Colon (tissue), 2 donors: Measurements from ENCODE around the gene PTPN23.
"Not testable (repeated sequence)": the region's sequence is repeated elsewhere in the genome, so short reads cannot be mapped to it uniquely, and the experiment has no call there.

ENCODE experiments used
- FAIRE-seq: peaks from 2 replicates; lab custom pipeline; 2012; peaks lifted over from hg19 to GRCh38; lab: Jason Lieb, UNC
- donor health status: control.
- donor health status: control.

The PTPN23 gene

DNA sequence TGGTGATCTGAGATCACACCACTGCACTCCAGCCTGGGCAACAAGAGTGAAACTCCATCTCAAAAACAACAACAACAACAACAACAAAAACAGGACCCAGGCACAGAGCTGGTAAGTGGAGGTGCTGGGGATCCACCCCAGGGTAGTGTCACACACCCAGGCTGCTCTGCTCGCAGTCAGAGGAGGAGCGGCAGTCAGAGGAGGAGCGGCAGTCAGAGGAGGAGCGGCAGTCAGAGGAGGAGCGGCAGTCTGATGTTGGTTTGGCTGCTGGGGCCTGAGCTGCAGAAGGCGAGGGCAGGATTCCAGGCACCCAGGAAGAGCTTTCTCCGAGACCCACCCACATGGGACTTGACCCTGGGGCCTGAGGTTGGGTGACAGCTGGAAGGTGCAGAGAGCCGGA lies 10.8 kb upstream of the PTPN23 start:
- not testable (repeated sequence) for FAIRE-seq

DNA sequence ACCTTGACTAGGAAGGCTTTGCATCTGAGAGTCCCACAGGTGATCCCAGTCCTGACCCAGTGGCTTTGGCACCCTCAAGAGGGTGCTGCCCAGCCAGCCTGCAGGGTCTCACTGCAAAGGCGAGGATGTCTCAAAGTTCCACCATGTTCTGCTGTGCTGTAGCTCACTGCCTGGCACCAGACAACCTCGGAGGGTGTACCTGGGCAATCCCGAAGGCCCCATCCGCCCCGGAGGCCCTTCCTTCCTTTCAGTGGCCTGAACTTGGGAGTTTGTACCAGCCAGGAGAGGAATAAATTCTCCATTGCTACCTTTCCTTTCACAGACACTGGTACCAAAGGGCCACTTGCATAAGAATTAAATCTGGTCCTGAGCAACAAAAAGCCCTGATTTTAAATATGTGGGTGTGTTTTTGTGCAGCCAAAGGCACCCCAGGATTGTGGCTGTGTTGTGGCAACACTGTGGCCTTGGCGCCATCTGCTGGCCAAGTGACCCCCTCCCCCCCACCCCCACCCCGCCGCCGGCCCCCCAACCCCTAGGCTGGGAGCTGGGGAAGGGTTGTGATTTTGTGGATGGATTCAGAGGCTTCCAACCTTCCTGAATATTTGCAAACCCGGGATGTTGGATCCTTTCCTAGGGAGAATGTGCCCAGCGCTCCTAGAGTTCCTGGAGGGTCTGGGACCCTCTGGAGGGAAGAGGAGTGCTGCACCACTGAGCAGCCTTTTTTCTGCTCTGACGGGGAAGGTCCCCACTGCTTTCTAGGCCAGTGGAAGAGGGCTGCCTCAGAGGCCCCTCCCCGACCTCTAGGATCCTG lies 9.7 kb upstream of the PTPN23 start:
- FAIRE-seq = no peak

DNA sequence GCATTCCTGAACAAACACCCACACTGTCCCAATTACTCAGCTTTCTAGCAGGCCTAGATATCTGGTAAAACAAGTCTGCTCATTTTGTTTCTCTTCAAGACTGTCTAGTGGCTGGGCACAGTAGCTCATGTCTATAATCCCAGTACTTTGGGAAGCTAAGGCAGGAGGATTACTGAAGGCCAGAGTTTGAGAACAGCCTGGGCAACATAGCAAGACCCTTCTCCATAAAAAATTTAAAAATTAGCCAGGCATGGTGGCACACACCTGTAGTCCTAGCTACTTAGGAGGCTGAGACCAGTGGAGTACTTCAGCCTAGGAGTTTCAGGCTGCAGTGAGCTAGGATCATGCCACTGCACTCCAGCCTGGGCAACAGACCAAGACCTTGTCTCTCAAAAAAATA lies 6.2 kb upstream of the PTPN23 start:
- no peak for FAIRE-seq

DNA sequence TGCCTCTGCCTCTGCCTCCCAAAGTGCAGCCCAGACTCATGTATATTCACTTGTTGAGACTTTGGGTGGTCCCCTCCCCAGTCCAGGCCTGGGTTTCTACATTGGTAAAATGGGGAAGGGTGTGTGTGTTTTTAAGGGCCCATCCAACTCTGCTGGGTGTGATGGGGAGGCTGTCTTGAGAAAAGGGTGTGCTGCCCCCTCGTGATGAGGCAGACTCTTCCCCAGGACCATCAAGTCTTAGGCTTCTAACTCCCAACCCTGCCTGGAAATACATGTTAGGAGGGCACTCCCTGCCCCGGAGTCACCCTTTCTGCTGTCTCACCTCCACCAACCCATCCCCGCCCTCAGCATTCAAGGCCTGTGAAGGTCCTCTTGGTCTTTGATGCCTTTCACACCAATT lies 4.4 kb upstream of the PTPN23 start:
- FAIRE-seq = no peak

DNA sequence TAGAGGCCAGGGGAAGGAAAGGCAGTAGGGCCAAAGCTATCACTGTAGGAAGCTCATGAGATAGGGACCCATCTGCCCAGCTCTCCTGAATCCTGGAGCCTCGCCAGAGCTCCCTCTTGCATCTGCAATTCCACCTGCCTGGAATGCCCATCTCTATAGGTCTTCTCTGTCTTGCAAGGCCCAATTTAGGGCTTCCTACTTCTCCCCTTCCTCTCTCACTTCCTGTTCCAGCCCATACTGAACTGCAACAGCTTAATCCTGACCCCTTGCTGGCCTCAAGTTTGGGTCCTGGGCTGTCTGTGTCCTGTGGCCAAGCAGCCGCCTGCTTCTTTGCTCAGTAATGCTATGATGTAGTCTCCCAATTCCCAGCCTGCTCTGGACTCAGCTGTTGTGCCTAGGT lies 3.6 kb upstream of the PTPN23 start:
- no peak for FAIRE-seq

DNA sequence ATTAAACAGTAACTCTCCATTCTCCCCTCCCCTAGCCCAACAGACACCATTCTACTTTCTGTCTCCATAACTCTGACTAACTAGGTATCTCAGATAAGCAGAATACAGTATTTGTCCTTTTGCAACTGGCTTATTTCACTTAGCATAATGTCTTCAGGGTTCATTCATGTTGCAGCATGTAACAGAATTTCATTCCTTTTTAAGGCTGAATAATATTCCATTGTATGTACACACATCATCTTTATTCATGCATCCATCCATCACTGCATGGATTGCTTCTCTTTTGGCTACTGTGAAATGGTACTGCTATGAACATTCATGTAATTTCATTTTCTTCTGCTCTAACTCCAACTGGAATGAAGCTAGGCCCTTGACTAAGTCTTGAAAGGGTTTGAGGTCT lies 2.0 kb upstream of the PTPN23 start:
- FAIRE-seq = no peak

DNA sequence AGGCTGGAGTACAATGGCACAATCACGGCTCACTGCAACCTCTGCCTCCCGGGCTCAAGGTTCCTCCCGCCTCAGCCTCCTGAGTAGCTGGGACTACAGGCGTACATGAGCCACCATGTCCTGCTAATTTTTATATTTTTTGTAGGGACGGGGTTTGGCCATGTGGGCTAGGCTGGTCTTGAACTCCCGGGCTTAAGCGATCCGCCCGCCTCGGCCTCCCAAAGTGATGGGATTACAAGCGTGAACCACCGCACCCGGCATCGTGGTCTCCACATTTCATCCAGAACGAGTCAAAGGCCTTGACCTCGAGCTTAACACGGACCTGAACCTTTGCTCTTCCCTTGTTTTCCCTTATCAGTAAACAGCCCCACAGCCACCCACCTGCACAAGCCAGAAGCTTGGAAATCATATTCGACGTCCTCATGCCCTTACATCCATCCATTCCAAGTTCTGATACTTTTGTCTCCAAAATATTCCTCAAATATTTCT lies 1.4 kb upstream of the PTPN23 start:
- FAIRE-seq = no peak

DNA sequence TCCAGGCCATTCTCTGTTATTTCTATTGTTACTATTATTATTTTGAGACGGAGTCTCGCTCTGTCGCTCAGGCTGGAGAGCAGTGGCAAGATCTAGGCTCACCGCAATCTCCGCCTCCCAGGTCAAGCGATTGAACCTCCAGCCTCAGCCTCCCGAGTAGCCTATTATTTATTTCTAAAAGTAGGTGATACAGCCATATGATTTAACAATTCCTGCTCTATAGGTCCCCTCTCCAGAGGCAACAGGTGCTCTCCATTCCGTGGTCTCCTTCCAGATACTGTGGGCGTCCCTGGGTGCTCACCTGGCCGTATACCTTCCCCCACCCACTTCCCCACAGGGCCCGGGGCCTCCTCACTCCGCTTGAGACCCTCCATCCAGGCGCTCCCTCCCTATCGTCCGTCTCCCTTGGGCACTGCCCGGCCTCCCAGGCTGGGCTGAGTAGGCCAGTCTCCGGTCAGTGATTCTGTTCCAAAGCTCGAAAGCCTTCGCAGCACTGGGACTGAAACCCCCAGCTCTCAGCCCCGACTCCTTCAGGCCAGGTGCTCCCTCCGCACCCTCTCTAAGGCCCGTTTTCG lies 708 bp upstream of the PTPN23 start:
- no peak for FAIRE-seq

DNA sequence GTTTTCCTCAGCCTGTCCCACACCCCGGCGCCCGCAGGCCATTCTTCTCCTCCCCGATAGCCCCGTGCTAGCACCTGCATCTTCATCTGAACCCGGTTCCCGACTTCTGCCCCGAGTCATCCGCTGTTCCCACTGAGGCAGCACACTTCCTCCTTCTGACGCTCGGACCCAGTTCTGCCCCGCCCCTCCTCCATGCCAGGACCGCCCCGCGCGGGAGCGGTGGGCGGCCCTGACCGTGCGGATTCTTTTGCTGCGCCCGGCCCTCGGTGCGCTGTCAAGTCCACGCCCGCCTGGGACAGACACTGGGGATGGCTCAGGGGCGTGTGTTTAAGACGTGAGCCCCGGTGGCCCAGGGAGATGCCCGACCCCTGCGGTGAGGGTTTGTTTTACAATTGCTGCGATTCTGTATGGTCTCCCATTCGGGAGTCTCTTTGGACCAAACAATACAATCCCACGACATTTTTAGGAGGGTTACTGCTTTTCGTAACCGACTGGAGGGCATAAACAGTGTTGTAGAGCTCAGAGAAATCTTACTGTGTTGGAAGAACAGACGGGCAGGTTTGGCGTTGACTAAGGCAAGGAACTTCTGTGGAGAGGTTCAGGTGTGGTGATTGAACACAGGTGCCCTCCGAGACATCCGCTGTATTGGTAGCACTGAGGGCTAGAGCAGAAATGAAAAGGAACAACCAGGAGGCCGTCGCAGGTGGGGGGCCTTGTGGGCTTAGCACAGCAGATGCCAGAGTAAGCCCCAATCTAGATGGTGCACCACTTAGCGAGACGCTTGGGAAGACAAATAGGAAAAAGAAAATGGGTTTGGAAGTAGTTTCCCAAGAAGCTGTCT lies 716 bp downstream of the PTPN23 start:
- FAIRE-seq = no peak

DNA sequence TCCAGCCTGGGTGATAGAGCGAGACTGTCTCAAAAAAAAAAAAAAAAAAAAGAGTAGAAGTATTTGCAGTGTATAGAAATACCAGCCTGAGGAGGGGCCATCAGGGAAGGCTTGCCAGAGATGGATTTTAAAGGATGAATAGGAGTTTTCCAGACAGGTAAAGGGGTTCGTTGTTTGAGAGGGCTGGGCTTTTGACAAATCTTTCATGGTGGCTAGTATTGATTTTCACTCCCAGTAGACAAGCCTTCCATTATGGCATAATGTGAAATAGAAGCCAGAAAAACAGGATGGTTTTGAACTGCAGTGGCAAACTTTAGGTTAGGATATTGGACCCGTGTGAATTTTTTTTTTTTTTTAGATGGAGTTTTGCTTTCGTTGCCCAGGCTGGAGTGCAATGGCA lies 3.6 kb downstream of the PTPN23 start:
- no peak for FAIRE-seq

DNA sequence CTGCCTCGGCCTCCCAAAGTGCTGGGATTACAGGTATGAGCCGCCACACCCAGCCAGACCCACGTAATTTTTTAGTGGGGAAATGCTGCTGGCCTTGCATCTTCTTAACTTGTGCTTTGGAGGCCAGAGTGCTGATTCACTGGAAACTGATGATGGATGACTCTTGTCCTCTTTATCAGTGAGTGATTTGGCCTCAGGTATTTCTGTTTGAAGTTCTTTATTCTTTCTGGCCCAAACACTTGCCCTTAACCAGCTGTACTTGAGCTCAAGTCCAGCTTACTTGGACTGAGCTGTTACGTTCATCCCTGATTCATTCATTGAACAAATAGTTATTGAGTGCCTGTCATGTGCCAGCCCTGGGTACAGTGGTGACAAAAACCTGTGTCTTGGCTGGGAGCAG lies 4.2 kb downstream of the PTPN23 start:
- no peak for FAIRE-seq

DNA sequence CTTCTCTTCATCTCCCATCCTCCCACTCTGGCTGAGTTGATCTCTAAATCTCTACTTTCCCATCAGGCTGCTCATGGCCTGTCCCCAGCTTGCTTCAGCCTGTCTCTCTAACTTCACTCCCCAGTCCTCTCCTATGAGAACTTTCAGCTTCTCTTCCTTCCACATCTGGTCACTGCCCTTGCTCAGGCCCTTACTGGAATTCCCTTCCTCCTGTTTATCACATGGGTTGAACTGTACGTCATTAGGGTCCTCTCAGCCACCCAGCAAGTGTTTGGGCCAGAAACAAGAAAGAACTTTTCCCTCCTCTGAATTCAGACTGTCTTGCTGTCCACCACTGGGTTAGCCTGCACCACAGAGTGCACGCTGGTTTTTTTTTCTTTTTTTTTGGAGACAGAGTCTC lies 5.0 kb downstream of the PTPN23 start:
- no peak for FAIRE-seq

DNA sequence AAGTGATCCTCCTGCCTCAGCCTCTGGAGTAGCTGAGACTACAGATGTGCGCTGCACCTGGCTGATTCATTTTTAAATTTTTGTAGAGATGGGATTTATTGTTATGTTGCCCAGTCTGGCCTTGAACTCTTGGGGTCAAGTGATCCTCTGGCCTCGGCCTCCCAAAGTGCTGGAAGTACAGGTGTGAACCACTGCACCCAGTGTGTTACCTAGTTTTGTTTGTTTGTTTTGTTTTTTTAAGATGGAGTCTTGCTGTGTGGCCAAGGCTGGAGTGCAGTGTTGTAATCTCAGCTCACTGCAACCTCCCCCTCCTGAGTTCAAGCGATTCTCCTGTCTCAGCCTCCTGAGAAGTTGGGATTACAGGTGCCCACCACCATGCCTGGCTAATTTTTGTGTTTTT lies 12.1 kb downstream of the PTPN23 start:
- no peak for FAIRE-seq

DNA sequence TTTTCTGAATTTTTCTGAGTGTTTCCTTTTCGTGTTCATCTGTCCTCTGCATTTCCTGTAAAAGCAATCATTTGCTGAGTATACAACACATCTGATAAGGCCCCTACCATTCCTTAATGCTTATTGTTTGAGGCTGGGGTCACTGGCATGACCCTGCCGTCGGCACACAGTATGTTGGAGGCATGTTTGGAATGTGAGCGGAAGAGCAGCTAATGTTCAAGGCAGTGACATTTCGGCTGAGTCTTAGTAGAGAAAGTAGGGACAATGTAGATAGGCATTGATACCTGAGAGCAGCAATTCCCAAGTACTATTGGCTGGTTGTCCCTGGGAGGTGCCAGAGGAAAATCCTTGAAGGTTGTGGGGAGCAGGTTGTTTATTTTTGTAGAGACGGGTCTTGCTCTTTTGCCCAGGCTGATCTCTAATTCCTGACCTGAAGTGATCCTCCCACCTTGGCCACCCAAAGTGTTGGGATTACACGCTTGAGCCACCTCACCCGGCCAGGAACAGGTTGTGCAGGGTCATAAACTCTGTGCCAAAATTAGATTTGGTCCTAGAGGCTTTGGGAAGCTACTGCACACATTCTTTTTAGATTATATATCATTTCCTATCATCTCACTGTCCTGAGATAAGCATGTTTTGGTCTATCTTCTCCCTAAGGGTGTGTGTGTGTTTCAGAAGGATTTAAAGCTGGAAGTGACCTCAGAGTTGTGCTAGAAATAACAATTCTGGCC lies 13.5 kb downstream of the PTPN23 start:
- FAIRE-seq = no peak

DNA sequence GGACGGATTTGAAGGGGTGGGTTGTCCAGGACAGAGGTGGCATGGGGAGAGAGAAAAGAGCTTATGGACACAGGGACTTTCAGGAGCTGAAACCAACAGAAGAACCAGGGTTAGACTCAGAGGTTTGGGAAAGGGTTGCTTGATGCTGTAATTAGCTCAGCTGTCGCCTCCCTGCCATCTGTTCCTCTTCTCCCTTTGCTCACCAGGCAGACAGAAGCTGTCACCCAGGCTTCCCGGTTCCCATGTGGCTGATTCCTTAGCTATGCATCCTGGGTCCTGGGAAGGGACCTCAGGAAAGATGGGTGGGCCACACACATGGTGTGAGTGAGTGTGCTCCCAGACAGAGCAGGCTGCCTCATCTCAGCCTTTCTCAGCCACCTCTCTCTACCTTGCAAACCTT lies 14.1 kb downstream of the PTPN23 start:
- no peak for FAIRE-seq

DNA sequence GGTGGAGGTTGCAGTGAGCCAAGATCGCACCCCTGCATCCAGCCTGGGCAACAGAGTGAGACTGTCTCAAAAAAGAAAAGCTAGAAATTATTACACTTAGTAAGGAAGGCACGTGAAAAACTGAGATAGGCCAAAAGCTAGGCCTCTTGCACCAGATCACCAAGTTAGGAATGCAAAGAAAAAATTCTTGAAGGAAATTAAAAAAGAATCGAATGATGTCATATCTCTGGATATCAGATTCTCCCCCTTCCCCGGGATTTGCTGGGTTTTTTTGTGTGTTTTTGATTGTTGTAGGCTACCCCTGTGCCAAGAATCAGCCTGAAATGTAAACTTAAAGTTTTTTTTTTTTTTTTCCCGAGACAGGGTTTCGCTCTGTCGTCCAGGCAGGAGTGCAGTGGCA lies 17.4 kb downstream of the PTPN23 start:
- FAIRE-seq = no peak

DNA sequence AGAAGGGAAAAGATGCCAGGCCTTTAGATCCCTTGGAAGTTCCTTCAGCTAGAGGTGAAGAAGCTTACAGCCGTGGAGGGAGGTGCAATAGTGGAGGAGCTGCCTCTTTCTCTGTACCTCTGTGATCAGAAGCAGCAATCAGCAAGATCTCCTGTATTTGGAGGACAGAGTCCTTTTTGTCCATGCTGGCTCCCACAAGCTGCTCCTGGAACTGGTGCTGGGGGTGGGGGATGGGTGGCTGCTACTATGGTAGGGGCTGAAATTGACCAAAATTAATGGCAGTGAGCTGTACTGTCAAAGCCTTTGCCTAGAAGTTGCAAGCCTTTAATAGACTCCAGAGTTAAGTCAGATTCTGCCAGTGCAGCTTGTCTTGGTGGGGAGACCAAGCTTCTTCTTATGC lies 18.2 kb downstream of the PTPN23 start:
- no peak for FAIRE-seq

DNA sequence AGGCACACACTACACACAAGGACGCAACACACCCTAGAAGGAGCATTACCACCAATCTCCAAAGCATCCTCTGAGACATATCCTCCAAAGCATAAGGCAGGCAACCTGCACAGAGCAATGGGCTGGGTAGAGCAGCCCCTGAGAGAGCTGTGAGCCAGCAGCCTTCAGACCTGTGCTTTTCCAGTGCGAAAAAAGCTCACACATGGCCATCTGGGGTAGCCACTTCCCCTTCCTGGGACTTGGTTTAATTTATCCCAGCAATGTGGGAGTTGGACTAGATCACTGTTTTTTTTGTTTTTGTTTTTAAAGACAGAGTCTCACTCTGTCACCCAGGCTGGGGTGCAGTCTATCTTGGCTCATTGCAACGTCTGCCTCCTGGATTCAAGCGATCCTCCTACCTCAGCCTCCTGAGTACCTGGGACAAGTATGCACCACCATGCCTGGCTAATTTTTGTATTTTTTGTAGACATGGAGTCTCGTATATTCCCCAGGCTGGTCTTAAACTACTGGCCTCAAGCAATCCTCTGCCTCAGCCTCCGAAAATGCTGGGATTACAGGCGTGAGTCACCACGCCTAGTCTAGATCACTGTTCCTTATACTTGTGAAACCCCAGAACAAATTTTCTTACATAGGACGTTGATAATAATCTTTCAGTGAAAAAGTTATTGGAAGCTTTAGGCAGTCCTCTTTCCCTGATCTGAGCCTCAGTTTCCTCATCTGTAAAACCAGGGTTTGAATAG lies 18.9 kb downstream of the PTPN23 start:
- no peak for FAIRE-seq

DNA sequence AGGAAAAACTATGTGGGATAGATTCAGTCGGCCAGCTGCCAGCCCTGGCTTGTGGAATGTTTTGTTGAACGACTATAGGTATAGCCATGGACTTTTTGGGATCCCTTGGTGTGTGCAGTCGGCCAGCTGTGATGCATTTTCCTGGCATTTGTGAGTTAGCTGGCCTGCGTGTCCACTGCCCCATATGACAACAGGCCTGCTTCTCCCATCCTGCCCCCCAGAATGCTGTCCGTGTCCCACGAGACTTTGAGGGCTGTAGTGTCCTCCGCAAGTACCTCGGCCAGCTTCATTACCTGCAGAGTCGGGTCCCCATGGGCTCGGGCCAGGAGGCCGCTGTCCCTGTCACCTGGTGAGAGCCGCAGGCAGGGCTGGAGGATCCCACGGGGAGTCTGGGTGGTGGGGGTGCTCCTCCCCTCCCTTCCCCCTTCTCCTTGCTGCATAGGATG lies 23.6 kb downstream of the PTPN23 start:
- no peak for FAIRE-seq

DNA sequence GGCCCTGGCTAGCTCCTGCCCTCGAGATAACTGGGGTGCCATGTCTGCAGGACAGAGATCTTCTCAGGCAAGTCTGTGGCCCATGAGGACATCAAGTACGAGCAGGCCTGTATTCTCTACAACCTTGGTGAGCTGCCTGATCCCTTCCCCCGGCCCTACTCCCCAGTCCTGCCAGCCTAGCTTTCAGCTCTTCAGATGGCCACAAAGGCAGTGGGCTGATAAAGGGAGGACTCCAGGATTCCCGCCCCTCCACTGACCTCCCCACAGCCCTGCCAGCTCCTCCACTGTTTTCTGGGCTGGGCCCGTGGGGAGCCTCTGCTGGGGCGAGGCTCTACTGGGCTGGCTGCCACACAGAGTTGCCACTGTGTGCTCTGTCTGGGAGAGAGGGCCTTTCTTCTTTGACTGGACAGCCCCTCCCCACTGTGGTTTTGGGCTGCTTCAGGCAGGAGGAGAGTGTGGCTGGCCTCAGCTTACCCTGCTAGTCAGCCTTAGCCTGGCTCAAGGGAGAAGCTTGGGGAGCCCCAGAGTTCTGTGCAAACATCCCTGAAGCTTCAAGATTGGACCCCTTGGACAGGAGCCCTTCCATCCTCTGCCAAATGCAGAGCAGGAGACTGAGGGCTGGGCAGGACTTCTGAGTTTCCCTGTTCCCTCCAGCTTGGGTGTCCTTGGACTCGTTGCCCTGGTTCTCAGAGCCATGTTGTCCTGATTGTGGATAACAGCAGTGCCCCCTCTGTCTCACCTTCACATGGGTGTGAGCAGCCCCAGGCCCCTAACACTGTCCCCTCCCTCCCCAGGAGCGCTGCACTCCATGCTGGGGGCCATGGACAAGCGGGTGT lies 24.4 kb downstream of the PTPN23 start:
- no peak for FAIRE-seq
